Hepatocyte (in vitro differentiated cells): Measurements from ENCODE around the gene PLCH2.

Experiments used
- EZH2 ChIP-seq: fragments of 200-600 bp; sonication (generic); IDR thresholded peaks from 2 replicates; pipeline ENCODE4 v1.6.1; 2016; ENCODE audit warnings: antibody characterized with exemption, mild to moderate bottlenecking, borderline replicate concordance
- EZH2phosphoT487 ChIP-seq: fragments of 200-600 bp; sonication (generic); IDR thresholded peaks from one replicate; pipeline ENCODE4 v1.6.1; 2018; ENCODE audit warnings: antibody characterized with exemption, mild to moderate bottlenecking, low read depth, moderate library complexity; ENCODE audit not compliant: unreplicated experiment, severe bottlenecking
- TF ChIP-seq, protein P1 (sequence below): fragments of 200-600 bp; sonication (generic); IDR thresholded peaks from 2 replicates; pipeline ENCODE4 v1.5.1; 2016; ENCODE audit warnings: antibody characterized with exemption, mild to moderate bottlenecking; ENCODE audit not compliant: poor library complexity

DNA sequence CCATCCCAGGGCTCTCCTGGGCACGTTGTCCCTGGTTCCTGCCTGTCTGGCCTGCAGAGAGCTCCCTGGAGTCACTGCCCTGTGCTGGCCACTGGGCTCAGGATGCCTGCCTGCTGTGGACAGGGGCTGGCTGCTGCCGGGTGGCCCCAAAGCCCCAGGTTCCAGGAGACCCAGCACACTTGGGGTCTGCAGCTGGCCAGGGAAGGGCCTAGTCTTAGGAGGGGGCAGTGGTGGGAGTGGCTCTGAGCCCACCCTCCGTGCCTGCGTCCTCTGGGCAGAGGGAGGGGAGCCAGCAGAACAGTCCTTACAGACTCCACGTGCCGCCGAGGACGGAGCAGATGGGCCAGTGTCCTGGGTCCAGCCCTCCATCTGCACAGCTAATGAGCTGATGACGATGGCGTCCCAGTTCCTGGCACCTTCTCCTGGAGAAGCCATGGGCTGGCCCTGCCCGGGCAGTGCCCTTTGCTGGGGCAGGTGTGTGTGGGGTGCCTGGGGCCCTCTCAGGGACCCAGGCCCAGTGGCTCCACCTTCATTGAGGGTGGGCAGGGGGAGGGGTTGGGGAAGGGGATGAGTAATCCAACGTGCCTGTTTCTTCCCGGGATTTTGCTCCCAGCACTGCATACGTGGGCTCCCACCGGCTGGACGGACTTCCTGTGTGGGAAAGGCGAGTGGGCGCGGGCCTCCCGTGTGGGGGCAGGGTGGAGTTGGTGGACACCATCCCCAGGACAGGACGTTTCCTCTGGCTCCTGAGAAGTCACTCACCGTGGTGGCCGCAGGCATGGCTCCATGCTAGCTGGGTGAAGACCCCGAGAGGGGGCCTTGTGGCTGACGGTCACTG, 6.8 kb upstream of the PLCH2 start:
- TF ChIP-seq EZH2phosphoT487 (no peak), EZH2 (no peak)
- TF ChIP-seq, protein P1, sequence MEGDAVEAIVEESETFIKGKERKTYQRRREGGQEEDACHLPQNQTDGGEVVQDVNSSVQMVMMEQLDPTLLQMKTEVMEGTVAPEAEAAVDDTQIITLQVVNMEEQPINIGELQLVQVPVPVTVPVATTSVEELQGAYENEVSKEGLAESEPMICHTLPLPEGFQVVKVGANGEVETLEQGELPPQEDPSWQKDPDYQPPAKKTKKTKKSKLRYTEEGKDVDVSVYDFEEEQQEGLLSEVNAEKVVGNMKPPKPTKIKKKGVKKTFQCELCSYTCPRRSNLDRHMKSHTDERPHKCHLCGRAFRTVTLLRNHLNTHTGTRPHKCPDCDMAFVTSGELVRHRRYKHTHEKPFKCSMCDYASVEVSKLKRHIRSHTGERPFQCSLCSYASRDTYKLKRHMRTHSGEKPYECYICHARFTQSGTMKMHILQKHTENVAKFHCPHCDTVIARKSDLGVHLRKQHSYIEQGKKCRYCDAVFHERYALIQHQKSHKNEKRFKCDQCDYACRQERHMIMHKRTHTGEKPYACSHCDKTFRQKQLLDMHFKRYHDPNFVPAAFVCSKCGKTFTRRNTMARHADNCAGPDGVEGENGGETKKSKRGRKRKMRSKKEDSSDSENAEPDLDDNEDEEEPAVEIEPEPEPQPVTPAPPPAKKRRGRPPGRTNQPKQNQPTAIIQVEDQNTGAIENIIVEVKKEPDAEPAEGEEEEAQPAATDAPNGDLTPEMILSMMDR = no peak
